Activated T-cell treated with anti-CD3 and anti-CD28 coated beads, Interleukin-2, amount 50 U/mL, for 4 hours (primary cell): ENCODE measurements around the gene TPMT. TPM values are rescaled to one million over a fixed set of nuclear protein-coding genes. Genes with fewer than 3 reads are reported as not detected.

ENCODE experiments used
- ATAC-seq, 2 donors: fragments of 200-7000 bp; cut with Tn5 transposase; one replicate each; pipeline ENCODE4 v1.10.0; 2021
- DNase-seq: peaks from one replicate; pipeline ENCODE4 v3.0.0-alpha.2; 2020
- H3K27me3 Mint-ChIP-seq: one replicate; pipeline ENCODE4 v1.8.0; 2021; ENCODE audit warnings: low read depth, mixed read lengths
- H3K36me3 Mint-ChIP-seq: one replicate; pipeline ENCODE4 v1.8.0; 2022; ENCODE audit warnings: mixed read lengths; ENCODE audit not compliant: insufficient read depth
- H3K4me1 Mint-ChIP-seq: one replicate; pipeline ENCODE4 v1.8.0; 2021; ENCODE audit warnings: low read depth, mixed read lengths
- H3K4me3 Mint-ChIP-seq: one replicate; pipeline ENCODE4 v1.8.0; 2021; ENCODE audit warnings: mild to moderate bottlenecking, moderate library complexity, mixed read lengths
- H3K9me3 Mint-ChIP-seq: one replicate; pipeline ENCODE4 v1.8.0; 2021; ENCODE audit warnings: mixed read lengths
- total RNA-seq, 3 donors: library from RNA; stranded (reverse); gene quantifications; one replicate each; pipeline ENCODE4 v1.2.1, GENCODE V29; 2021

Gene TPMT
- total RNA-seq, 3 donors from 2014 or later = 1.4 to 3.8 (median 3.7) TPM

DNA sequence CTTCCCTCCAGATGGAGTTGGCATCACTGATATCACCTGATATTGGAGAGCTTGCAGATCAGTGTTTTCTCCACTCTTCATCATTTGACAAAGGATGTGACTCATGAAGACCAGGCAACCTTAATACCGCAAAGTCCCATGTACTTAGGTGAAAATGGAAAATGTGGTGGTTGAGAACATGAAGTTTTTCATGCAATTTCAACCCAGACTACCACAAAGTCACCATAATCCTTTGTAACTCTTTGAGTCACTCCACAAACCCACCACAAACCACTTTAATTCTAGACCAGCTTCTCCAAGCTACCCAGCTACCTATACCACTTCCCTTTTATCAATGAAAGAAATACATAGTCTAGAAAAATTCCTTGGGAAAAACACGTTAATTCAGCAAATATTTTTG is 39.5 kb downstream of the TPMT start:
- Mint-ChIP-seq H3K36me3 (no peaks in the 10 kb centered on the region), H3K27me3 (peaks cover 23% of the 10 kb centered on the region), H3K4me1 (peaks cover 9% of the 10 kb centered on the region), H3K4me3 (no peak overlapping the region), H3K9me3 (no peaks in the 10 kb centered on the region)
- DNase-seq (no peak), ATAC-seq (peak; percentile 89 to 90)

DNA sequence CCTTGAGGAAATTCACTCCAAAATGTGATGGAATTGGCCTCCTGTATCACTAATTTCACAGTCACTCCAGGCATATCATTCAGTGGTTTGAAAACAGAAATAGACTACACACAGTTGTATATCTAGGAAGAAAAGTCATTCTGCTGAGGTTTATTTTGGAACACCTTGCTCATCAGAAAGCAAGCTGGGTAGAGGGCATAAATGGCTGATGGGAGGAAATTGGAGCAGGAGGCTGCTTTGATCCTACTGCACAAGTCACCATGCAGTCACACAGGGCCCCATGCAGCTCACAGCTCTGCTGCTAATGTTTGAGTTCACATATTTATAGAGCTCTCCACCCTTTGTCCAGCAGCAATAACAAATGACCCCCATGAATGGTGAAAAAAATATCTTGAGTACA is 44.7 kb downstream of the TPMT start:
- Mint-ChIP-seq H3K4me1 (peaks cover 2% of the 10 kb centered on the region), H3K36me3 (peaks cover 2% of the 10 kb centered on the region), H3K27me3 (peaks cover 21% of the 10 kb centered on the region), H3K9me3 (peaks cover 11% of the 10 kb centered on the region), H3K4me3 (no peak overlapping the region)
- ATAC-seq (peak; percentile 18 to 46), DNase-seq (no peak)

DNA sequence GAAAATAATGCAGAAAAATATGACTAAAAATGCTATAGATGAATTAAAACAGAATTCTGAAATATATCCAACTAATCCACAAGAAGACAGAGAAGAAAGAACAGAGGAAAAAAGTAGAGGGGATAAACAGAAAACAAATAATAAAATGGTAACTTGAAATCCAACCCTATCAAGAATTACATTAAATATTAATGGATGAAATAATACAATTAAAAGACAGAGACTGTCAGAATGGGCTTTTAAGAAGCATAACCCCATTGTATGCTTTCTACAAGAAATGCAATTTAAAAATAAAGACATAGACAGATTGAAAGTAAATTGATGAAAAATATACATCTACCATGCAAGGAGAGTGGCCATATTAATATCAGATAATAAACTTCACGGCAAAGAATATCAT is 47.8 kb downstream of the TPMT start:
- peaks cover 12% of the 10 kb centered on the region for H3K27me3 Mint-ChIP-seq
- no peak for ATAC-seq
- H3K36me3 Mint-ChIP-seq = peaks cover 2% of the 10 kb centered on the region
- H3K4me3 Mint-ChIP-seq = no peak overlapping the region
- no peaks in the 10 kb centered on the region for H3K4me1 Mint-ChIP-seq
- DNase-seq = no peak
- peaks cover 11% of the 10 kb centered on the region for H3K9me3 Mint-ChIP-seq

DNA sequence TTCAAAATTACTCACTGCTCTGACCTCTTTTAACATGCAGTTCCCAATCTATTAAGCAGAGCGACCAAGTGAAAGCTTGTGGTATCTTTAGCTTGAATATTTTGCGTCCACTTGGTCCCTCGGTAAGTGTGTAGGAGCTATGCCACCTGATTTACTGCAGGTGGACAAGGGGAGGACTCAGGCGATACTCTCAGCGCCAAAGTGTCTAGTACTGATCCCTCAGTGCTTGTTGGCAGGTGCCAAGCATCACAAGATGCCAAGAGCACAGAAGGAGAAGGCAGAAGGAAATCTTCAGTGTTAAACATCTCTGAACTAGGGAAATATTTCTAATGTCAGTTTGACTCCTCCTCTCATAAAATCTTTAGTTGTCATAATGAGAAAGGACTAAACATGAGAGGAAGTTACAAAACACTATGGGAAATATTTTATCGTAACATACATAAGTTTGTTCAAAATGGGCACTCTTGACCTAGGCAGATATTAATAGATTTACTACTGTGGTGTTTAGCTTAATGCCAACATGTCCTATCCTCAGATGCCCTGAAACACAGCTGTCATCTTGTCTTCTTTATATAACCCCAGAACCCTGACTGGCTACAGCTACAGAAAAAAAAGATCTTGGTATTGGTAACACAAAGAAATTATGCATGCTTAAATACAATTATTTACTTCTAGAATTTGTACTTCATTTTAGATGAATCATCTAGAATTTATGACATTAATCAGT is 51.9 kb downstream of the TPMT start:
- DNase-seq = no peak
- no peak for ATAC-seq
- no peaks in the 10 kb centered on the region for H3K4me1 Mint-ChIP-seq
- peaks cover 16% of the 10 kb centered on the region for H3K27me3 Mint-ChIP-seq
- no peak overlapping the region for H3K4me3 Mint-ChIP-seq
- H3K9me3 Mint-ChIP-seq = peaks cover 11% of the 10 kb centered on the region
- peaks cover 2% of the 10 kb centered on the region for H3K36me3 Mint-ChIP-seq

DNA sequence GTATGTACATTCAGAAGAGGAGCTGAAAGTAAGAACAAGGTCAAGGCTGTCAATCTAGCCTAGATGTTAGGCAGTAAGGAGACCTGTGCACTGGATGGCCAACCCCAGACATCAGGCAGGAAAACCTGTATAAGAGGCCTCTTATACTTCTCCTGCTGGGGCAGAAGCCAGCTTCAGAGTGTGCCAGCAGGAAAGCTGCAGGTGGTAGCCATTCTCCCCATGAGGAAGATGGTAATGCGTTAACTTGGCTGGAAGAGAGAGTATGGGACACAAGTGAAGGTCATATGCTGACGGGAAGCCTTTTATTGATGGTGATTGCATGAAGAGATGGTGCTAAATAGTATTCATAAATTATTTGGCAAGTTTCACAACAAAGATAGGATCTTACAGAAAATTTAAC is 53.0 kb downstream of the TPMT start:
- Mint-ChIP-seq H3K4me3 (no peak overlapping the region), H3K27me3 (peaks cover 15% of the 10 kb centered on the region), H3K4me1 (no peaks in the 10 kb centered on the region), H3K9me3 (peaks cover 6% of the 10 kb centered on the region), H3K36me3 (no peaks in the 10 kb centered on the region)
- DNase-seq (no peak), ATAC-seq (no peak)

DNA sequence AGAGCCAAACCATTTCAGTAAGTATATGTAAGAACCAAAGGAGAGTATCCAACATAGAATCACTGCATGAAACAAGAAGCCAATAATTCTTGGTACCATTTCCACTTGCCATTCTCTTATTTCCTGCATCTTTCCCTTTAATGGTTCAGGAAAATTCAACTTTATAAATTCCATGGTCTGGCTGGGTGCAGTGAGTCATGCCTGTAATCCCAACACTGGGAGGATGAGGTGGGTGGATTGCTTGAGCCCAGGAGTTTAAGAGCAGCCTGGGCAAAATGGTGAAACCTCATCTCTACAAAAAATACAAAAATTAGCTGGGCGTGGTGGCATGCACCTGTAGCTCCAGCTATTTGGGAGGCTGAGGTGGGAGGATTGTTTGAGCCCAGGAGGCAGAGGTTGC is 53.6 kb downstream of the TPMT start:
- Mint-ChIP-seq H3K4me3 (no peak overlapping the region), H3K36me3 (no peaks in the 10 kb centered on the region), H3K9me3 (peaks cover 4% of the 10 kb centered on the region), H3K27me3 (peaks cover 15% of the 10 kb centered on the region), H3K4me1 (no peaks in the 10 kb centered on the region)
- DNase-seq (no peak), ATAC-seq (no peak)

DNA sequence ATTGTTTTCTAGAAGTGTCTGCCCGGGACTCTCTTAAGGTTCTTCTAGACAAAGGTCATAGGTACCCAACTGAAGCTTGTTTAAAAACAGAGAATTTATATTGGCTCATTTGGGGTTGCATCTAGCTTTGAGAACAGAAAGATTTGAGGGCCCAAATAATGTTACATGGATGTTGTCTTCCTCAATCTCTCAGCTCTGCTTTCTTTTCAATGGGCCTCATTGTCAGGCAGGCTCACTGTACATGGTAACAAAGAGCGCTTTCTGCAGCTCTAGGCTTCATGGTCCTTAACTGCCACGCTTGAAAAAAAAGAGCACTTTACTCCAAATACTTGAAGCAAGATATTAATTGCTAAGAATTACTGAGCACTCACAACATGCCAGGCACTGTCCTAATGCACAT is 54.6 kb downstream of the TPMT start:
- no peak overlapping the region for H3K4me3 Mint-ChIP-seq
- ATAC-seq (no peak), DNase-seq (no peak)
- H3K36me3 Mint-ChIP-seq = no peaks in the 10 kb centered on the region
- peaks cover 15% of the 10 kb centered on the region for H3K27me3 Mint-ChIP-seq
- no peaks in the 10 kb centered on the region for H3K4me1 Mint-ChIP-seq
- H3K9me3 Mint-ChIP-seq = no peaks in the 10 kb centered on the region

DNA sequence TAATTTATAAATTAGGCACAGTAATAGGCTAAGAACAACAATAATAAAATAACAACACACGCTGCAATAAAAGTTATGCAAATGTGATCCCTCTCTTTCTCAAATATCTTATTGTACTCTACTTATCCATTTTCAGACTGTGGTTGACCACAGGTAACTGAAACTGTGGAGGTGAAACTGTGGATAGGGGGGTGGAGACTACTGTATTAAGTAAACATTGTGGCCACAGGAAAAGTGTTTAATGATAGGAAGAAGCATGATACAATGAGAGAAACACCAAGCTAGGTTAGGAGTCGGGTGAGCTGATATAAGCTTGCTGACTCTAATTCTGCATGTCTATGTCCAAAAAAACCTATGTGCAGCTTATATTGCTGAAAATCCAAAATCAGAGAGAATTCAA is 55.4 kb downstream of the TPMT start:
- Mint-ChIP-seq H3K9me3 (no peaks in the 10 kb centered on the region), H3K4me1 (no peaks in the 10 kb centered on the region), H3K4me3 (no peak overlapping the region), H3K27me3 (peaks cover 15% of the 10 kb centered on the region), H3K36me3 (no peaks in the 10 kb centered on the region)
- ATAC-seq = no peak
- no peak for DNase-seq

DNA sequence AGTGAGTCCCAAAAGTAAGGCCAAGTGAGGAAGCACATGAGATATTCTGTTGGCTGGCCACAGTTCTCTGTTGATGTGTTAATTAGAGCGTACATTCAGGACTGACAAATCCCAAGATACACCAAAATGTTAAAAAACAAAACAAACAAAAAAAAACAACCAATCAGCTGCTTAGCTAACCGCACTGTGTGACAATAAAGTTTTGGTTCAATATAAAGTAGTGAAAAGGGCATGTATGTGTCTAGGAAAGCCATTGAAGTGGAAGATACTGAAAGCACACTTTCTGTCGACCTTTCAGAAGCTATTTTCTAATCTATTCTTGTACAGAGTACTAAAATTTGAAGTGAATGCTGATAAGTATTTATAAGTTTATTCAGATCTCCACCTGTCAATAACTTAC is 58.5 kb downstream of the TPMT start:
- no peak overlapping the region for H3K4me3 Mint-ChIP-seq
- no peak for ATAC-seq
- no peaks in the 10 kb centered on the region for H3K36me3 Mint-ChIP-seq
- DNase-seq = no peak
- H3K9me3 Mint-ChIP-seq = no peaks in the 10 kb centered on the region
- no peaks in the 10 kb centered on the region for H3K4me1 Mint-ChIP-seq
- peaks cover 4% of the 10 kb centered on the region for H3K27me3 Mint-ChIP-seq

DNA sequence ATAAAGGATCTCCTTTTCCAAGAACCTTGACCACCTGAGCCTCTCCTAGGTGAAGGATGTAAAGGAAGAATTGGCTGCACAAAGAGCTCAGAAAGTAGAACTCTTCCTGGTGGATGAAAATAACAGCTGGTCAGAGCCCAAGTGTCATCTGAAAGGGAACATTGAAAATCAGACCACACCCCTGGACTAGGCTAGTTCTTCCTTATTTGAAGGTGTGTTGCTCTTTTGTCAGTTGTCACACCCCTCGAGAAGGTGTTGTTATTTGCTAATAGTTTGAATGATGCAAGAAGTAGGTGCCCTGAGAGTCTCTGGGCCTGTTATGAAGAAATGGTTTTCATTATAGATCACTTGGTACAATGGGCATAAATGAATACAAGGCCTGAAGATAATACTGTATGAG is 63.5 kb downstream of the TPMT start:
- no peak for ATAC-seq

DNA sequence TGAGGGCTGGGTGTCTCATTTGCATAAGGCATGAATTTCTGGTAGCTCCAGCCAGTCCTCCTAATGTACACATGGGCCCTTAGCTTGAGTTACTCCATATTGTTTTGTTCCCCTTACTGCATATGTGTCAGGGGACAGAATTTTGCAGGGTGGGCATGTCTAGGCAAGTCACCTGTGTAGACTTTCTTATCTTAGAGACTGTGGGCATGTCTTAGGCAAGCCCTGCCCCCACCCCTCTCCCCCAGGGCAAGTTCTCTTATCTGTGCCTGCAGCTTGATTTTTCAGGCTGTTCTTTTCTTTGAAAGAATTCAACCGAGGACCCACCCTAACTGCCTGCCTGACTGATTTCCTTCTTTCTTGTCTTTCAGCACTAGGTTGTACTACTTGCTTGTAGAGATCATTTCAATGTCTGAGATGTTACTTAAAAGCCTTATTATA is 64.5 kb downstream of the TPMT start:
- Mint-ChIP-seq H3K27me3 (peaks cover 8% of the 10 kb centered on the region), H3K4me1 (no peaks in the 10 kb centered on the region), H3K36me3 (no peaks in the 10 kb centered on the region), H3K4me3 (no peak overlapping the region), H3K9me3 (peaks cover 11% of the 10 kb centered on the region)
- no peak for DNase-seq
- ATAC-seq = no peak

More for the DNA sequence above, 63.5 kb downstream of the TPMT start:
- Mint-ChIP-seq H3K4me1 (no peaks in the 10 kb centered on the region), H3K36me3 (no peaks in the 10 kb centered on the region), H3K9me3 (peaks cover 11% of the 10 kb centered on the region), H3K4me3 (no peak overlapping the region), H3K27me3 (peaks cover 6% of the 10 kb centered on the region)
- no peak for DNase-seq

DNA sequence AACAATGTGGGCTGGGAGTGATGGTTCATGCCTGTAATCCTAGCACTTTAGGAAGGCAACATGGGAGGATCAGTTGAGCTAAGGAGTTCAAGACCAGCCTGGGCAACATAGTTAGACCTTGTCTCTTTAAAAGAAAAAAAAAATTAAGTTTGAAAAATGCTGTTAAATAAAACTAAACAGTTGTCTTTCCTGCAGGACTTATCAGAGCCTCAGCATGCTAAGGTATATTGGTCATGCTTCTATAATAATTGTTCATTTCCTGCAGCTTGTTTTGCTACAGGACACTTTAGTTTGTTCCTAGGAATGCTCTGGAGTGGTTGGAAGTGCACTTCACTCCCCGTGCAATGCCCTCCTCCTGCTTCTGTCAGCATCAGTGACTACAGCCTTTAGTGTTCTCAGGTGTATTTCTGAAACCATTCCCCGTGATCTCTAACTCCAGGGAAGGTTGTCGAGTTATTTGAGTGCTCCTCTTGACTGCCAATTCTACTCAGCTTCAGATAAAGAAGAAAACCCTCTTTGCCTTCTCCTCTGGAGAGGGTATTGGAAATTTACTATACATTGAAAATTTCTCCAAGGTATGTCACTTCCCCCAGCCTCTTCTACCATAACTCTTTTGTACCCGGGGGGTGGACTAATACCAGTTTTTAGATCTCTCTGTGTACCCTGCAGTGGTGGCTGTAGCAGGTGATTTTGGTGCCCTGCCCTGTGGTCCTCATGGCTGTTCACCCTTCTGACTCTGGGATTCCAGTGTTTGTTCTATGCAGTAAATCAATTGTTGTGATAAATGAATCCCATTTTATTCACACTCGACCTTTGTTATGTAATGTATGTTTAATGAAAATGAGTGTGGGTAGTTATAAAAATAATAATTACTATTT is 66.2 kb downstream of the TPMT start:
- Mint-ChIP-seq H3K4me3 (no peak overlapping the region), H3K9me3 (peaks cover 11% of the 10 kb centered on the region)

DNA sequence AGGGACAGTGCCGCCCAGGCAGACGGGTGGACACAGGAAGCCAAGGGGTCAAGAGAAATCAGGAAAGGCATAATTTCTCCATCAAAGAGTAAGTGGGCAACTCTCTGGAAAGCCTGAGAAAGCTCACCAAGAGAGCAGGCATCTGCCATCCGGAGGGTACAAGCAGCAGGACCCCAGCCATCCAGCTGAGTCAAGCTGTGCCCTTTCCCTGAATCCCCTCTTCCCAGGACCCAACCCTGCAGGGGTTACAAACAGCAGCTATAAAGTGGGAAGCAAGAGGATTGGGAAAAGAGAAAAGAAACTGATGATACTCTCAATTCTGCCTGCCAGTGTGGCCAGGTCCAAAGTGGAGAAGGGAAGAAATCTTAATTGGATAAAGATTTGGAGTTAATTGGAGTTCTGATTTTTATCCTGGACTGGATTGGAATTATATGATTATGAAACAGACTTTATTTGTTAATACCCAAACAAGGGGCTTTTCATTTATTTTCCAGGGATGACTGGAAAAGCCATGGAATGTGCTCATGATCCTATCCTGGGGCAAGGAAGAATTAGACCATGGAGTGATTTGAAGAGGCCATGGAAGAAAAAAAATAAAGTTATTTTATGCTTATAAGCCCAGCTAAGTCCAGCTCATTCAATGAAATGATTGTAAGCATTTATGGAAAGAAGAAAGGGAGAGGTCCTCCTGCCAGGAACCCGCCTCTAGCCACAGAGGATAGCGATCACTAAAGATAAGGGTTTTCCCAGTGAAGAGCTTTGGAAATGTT is 67.3 kb downstream of the TPMT start:
- H3K4me1 Mint-ChIP-seq = no peaks in the 10 kb centered on the region
- ATAC-seq = no peak
- peaks cover 11% of the 10 kb centered on the region for H3K9me3 Mint-ChIP-seq
- no peak for DNase-seq
- H3K27me3 Mint-ChIP-seq = peaks cover 10% of the 10 kb centered on the region
- H3K4me3 Mint-ChIP-seq = no peak overlapping the region
- no peaks in the 10 kb centered on the region for H3K36me3 Mint-ChIP-seq

More for the DNA sequence above, 66.2 kb downstream of the TPMT start:
- ATAC-seq = no peak
- H3K27me3 Mint-ChIP-seq = peaks cover 10% of the 10 kb centered on the region
- H3K4me1 Mint-ChIP-seq = no peaks in the 10 kb centered on the region
- no peaks in the 10 kb centered on the region for H3K36me3 Mint-ChIP-seq
- no peak for DNase-seq

DNA sequence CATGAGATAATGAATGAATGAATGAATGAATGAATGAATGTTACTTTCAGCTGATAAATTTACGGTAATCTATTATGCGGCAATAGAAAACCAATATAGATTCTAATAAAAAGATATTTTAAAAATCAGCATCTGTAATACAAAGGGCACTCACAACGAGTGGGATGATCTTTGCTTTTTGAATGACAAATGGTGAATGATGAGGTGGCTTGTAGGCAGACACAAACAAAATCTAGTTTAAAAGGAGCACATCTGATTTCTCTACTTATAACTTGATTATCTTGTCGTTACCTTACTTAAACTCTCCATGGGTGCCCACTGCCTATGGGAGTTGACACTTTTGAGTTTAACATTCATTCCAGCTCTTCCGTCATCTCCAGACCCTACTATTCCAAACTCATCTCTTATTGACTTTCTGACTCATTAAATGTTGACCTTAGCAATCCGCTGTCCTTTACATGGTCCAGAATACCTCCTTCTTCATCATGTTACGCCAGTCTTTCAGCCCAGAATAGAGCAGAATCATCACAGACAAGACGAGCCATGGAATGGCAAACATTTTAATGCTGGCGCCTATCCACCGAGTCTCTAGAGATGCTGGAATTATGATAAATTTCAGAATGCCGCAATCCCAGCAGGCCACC is 73.7 kb downstream of the TPMT start:
- no peaks in the 10 kb centered on the region for H3K9me3 Mint-ChIP-seq
- ATAC-seq (no peak), DNase-seq (no peak)
- no peaks in the 10 kb centered on the region for H3K4me1 Mint-ChIP-seq
- peaks cover 6% of the 10 kb centered on the region for H3K27me3 Mint-ChIP-seq
- H3K4me3 Mint-ChIP-seq = no peak overlapping the region
- no peaks in the 10 kb centered on the region for H3K36me3 Mint-ChIP-seq
